CD14-positive monocyte (primary cell): Measurements from ENCODE around the gene RASGEF1B. TPM values are rescaled to one million over a fixed set of nuclear protein-coding genes. Genes with fewer than 3 reads are reported as not detected.

Source experiments
- DNase-seq, 3 donors: peaks; one replicate each; pipeline ENCODE4 v3.0.0-alpha.2; 2011 to 2022
- H2AFZ ChIP-seq: 2 replicates; pipeline ENCODE4 v1.6.0; 2012; ENCODE audit warnings: mild to moderate bottlenecking, low read depth, low read length, inconsistent platforms; ENCODE audit not compliant: insufficient read depth, poor library complexity, severe bottlenecking
- H3K27ac ChIP-seq, 2 donors: 1 replicate in 1 of 2; 2 replicates in 1 of 2; pipeline ENCODE4 v1.5.1; 2012 to 2013; ENCODE audit warnings: low read length in 2 of 2, control low read depth in 1 of 2, inconsistent platforms in 1 of 2, low read depth in 1 of 2, mild to moderate bottlenecking in 1 of 2
- H3K27me3 ChIP-seq, 2 donors: one replicate each; pipeline versions ENCODE4 v1.6.0 to v1.6.1; 2011 to 2013; ENCODE audit warnings: low read length in 2 of 2; ENCODE audit not compliant: control insufficient read depth in 2 of 2, insufficient read depth in 2 of 2
- H3K36me3 ChIP-seq, 2 donors: replicated peaks in 1 of 2; 1 replicate in 1 of 2; 2 replicates in 1 of 2; pipeline versions ENCODE4 v1.5.1 to v1.6.1; 2012 to 2013; ENCODE audit warnings: low read length in 2 of 2, control low read depth in 1 of 2, inconsistent platforms in 1 of 2, mild to moderate bottlenecking in 1 of 2; ENCODE audit not compliant: insufficient read depth in 2 of 2, control insufficient read depth in 1 of 2
- H3K4me1 ChIP-seq, 2 donors: 1 replicate in 1 of 2; 2 replicates in 1 of 2; pipeline versions ENCODE4 v1.5.1 to v1.6.1; 2012 to 2013; ENCODE audit warnings: low read length in 2 of 2, control low read depth in 1 of 2, inconsistent platforms in 1 of 2, mild to moderate bottlenecking in 1 of 2, moderate library complexity in 1 of 2; ENCODE audit not compliant: insufficient read depth in 2 of 2, control insufficient read depth in 1 of 2
- H3K4me2 ChIP-seq: replicated peaks from 2 replicates; pipeline ENCODE3; 2012; ENCODE audit warnings: low read length, moderate library complexity, mild to moderate bottlenecking; ENCODE audit not compliant: poor library complexity, severe bottlenecking; ENCODE audit errors: extremely low read depth
- H3K4me3 ChIP-seq, 3 experiments: fragments of 200-600 bp in 1 of 3; sonication (generic) in 1 of 3; replicated peaks in 1 of 3; 1 replicate in 2 of 3; 2 replicates in 1 of 3; pipeline ENCODE4 v1.5.1; 2011 to 2013; ENCODE audit warnings: low read length in 3 of 3, mild to moderate bottlenecking in 3 of 3, control low read depth in 2 of 3, low read depth in 2 of 3, inconsistent platforms in 1 of 3, moderate library complexity in 1 of 3
- H3K79me2 ChIP-seq: 2 replicates; pipeline ENCODE4 v1.6.0; 2012; ENCODE audit warnings: mild to moderate bottlenecking, control low read depth, inconsistent platforms, low read length, moderate library complexity; ENCODE audit not compliant: insufficient read depth
- H3K9ac ChIP-seq: 2 replicates; pipeline ENCODE4 v1.6.0; 2017; ENCODE audit warnings: low read length, mild to moderate bottlenecking; ENCODE audit not compliant: insufficient read depth, poor library complexity, severe bottlenecking
- H3K9me3 ChIP-seq, 2 donors: replicated peaks in 1 of 2; 1 replicate in 1 of 2; 2 replicates in 1 of 2; pipeline versions ENCODE4 v1.5.1 to v1.6.1; 2012 to 2013; ENCODE audit warnings: low read length in 2 of 2, control low read depth in 1 of 2; ENCODE audit not compliant: control insufficient read depth in 1 of 2, insufficient read depth in 1 of 2
- H4K20me1 ChIP-seq: 2 replicates; pipeline ENCODE4 v1.6.0; 2012; ENCODE audit warnings: mild to moderate bottlenecking, low read length, control low read depth, moderate library complexity; ENCODE audit not compliant: insufficient read depth
- H3K27ac Mint-ChIP-seq, 7 donors: one replicate each; pipeline ENCODE4 v1.8.0; 2020; ENCODE audit warnings: mild to moderate bottlenecking in 7 of 7, mixed read lengths in 7 of 7, moderate library complexity in 6 of 7, inconsistent platforms in 2 of 7
- H3K27me3 Mint-ChIP-seq, 3 donors: one replicate each; pipeline ENCODE4 v1.8.0; 2021 to 2022; ENCODE audit warnings: low read depth in 3 of 3, mild to moderate bottlenecking in 3 of 3, mixed read lengths in 3 of 3, moderate library complexity in 3 of 3, inconsistent platforms in 1 of 3
- H3K36me3 Mint-ChIP-seq, 2 donors: one replicate each; pipeline ENCODE4 v1.8.0; 2020; ENCODE audit warnings: mixed read lengths in 2 of 2, inconsistent platforms in 1 of 2, mild to moderate bottlenecking in 1 of 2
- H3K4me1 Mint-ChIP-seq: one replicate; pipeline ENCODE4 v1.8.0; 2020; ENCODE audit warnings: mild to moderate bottlenecking, mixed read lengths
- H3K4me3 Mint-ChIP-seq, 2 donors: one replicate each; pipeline ENCODE4 v1.8.0; 2020; ENCODE audit warnings: mild to moderate bottlenecking in 2 of 2, mixed read lengths in 2 of 2, moderate library complexity in 1 of 2
- H3K9me3 Mint-ChIP-seq, 7 donors: one replicate each; pipeline ENCODE4 v1.8.0; 2020 to 2022; ENCODE audit warnings: mixed read lengths in 7 of 7, mild to moderate bottlenecking in 6 of 7, moderate library complexity in 6 of 7, inconsistent platforms in 2 of 7
- WGBS: methylation state at CpG from one replicate; pipeline ENCODE4 v1.1.5; 2013; ENCODE audit warnings: missing lambda C conversion rate; ENCODE audit not compliant: insufficient coverage; 5-methylcytosine and 5-hydroxymethylcytosine counted together
- intact Hi-C, 2 donors: fragments of 100-400 bp; cut with micrococcal nuclease; formaldehyde crosslinking; loops; one replicate each; pipeline versions ENCODE4 v1.15.0 to v1.15.1; 2023
- polyA plus RNA-seq, 3 donors: library from polyadenylated mRNA; depleted of rRNA in 1 of 3; unstranded in 2 of 3; stranded (reverse) in 1 of 3; fragments of 300-500 nt in 2 of 3; fragments of >200 nt in 1 of 3; fragmentation: Illumina TruSeq in 2 of 3; gene quantifications; 1 replicate in 2 of 3; 2 replicates in 1 of 3; pipeline ENCODE4 v1.2.3, GENCODE V29; 2012 to 2021
- TF ChIP-seq, protein P1 (sequence below): fragments of 200-600 bp; IDR thresholded peaks from one replicate; pipeline ENCODE4 v1.8.0; 2022; ENCODE audit warnings: antibody characterized with exemption, mild to moderate bottlenecking

Gene RASGEF1B
- polyA plus RNA-seq, 3 donors = 20.3 to 76.9 (median 36.6) TPM

DNA sequence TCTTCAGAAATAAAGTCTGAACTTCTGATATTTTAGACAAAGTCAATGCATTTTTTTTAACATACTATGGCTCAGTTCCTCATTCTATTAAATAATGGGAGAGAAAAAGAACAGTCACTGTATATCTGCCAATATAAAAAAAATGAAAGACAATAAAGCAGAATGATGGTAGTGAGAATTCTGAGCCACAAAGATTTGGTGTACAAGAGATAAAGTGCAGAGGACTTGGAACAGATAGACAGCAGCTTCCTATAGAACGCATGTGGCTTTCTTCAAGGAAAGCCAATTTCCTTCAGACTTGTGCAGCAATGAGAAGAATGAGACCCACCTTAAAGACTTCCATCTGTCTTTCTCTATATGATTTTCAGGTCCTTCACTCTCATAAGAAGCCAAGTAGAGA, 39.7 kb downstream of the RASGEF1B start:
- no peaks in the 10 kb centered on the region for H3K4me1 Mint-ChIP-seq
- Histone ChIP-seq H3K4me2 (no peak overlapping the region), H4K20me1 (no peaks in the 10 kb centered on the region), H3K4me3 (no peak overlapping the region), H3K27ac (no peak overlapping the region), H3K9ac (no peak overlapping the region), H3K27me3 (no peaks in the 10 kb centered on the region), H3K36me3 (peaks cover 17 to 74% of the 10 kb centered on the region in 2 donors), H2AFZ (no peak overlapping the region), H3K4me1 (no peaks in the 10 kb centered on the region), H3K9me3 (peaks cover 0 to 4% of the 10 kb centered on the region in 2 donors), H3K79me2 (no peaks in the 10 kb centered on the region)
- H3K27ac Mint-ChIP-seq = no peak overlapping the region
- intact Hi-C loops = no loop called here
- TF ChIP-seq, protein P1, sequence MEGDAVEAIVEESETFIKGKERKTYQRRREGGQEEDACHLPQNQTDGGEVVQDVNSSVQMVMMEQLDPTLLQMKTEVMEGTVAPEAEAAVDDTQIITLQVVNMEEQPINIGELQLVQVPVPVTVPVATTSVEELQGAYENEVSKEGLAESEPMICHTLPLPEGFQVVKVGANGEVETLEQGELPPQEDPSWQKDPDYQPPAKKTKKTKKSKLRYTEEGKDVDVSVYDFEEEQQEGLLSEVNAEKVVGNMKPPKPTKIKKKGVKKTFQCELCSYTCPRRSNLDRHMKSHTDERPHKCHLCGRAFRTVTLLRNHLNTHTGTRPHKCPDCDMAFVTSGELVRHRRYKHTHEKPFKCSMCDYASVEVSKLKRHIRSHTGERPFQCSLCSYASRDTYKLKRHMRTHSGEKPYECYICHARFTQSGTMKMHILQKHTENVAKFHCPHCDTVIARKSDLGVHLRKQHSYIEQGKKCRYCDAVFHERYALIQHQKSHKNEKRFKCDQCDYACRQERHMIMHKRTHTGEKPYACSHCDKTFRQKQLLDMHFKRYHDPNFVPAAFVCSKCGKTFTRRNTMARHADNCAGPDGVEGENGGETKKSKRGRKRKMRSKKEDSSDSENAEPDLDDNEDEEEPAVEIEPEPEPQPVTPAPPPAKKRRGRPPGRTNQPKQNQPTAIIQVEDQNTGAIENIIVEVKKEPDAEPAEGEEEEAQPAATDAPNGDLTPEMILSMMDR = no peak
- WGBS = 60% methylated on average over 1 of the region's 1 CpG
- no peak overlapping the region for H3K4me3 Mint-ChIP-seq
- no peak for DNase-seq
- peaks cover 56 to 68% of the 10 kb centered on the region in 2 donors for H3K36me3 Mint-ChIP-seq
- peaks cover 4 to 15% (median 7%) of the 10 kb centered on the region in 7 donors for H3K9me3 Mint-ChIP-seq
- H3K27me3 Mint-ChIP-seq = peaks cover 0 to 1% (median 0%) of the 10 kb centered on the region in 3 donors

DNA sequence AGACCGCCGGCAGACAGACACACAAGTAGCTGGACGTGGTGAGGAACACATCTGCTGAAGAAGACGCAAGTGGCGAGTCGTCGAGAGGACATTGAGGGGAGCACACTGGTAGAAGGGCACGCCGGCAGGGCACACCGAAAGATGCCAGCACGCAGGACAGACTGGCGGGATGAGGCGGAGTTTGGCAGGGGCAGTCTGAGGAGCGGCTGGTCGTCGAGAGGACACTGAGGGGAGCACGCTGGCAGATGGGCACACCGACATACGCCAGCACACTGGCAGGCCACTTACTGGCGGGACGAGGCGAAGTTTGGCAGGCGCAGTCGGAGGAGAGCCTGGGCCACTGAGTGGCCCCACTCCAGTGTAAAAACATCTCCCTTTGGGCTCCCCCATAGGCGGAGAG, 42.1 kb downstream of the RASGEF1B start:
- intact Hi-C loops = no loop called here
- peak overlapping the region in 2 of 7 donors; percentile 7 to 44 for H3K27ac Mint-ChIP-seq
- TF ChIP-seq, protein P1 = no peak

More for the DNA sequence above, 42.1 kb downstream of the RASGEF1B start:
- no peak for DNase-seq
- Histone ChIP-seq H3K9ac (no peak overlapping the region), H2AFZ (no peak overlapping the region), H3K27me3 (no peaks in the 10 kb centered on the region), H3K4me3 (no peak overlapping the region), H4K20me1 (no peaks in the 10 kb centered on the region), H3K4me2 (no peak overlapping the region), H3K79me2 (no peaks in the 10 kb centered on the region), H3K36me3 (peaks cover 20 to 89% of the 10 kb centered on the region in 2 donors), H3K27ac (no peak overlapping the region), H3K4me1 (no peaks in the 10 kb centered on the region), H3K9me3 (peaks cover 0 to 4% of the 10 kb centered on the region in 2 donors)
- WGBS = 99% methylated on average over 25 of the region's 25 CpGs
- no peaks in the 10 kb centered on the region for H3K4me1 Mint-ChIP-seq
- peaks cover 4 to 17% (median 7%) of the 10 kb centered on the region in 7 donors for H3K9me3 Mint-ChIP-seq
- H3K4me3 Mint-ChIP-seq = no peak overlapping the region
- peaks cover 0 to 1% (median 0%) of the 10 kb centered on the region in 3 donors for H3K27me3 Mint-ChIP-seq
- peaks cover 66 to 80% of the 10 kb centered on the region in 2 donors for H3K36me3 Mint-ChIP-seq
